Measurements from ENCODE around the gene MTIF2. TPM values are rescaled to one million over a fixed set of nuclear protein-coding genes. Genes with fewer than 3 reads are reported as not detected.
A peak's percentile ranks its signal among the peaks of the same experiment; 100 is the strongest.

The MTIF2 gene
- total RNA-seq, 2 experiments from 2014 or later, result 13.0 to 15.6 TPM

GRCh38 chr2:55232863-55233657 lies 36.0 kb downstream of the MTIF2 start:
- Mint-ChIP-seq H3K4me1 (ENCODE audit: low read depth) (peaks cover 76% of the 10 kb centered on the region), H3K4me3 (peak overlapping the region; percentile 95), H3K27me3 (no peaks in the 10 kb centered on the region), H3K9me3 (peaks cover 2% of the 10 kb centered on the region), H3K27ac (peak overlapping the region; percentile 92), H3K36me3 (ENCODE audit: low read depth) (peaks cover 63% of the 10 kb centered on the region)
- H3K27me3 ChIP-seq (ENCODE audit: control insufficient read depth in 1 of 2, insufficient read depth in 2 of 2, low read length in 2 of 2), result no peaks in the 10 kb centered on the region
- H3K9me3 ChIP-seq (ENCODE audit: control insufficient read depth in 1 of 2, insufficient read depth in 1 of 2, low read length in 2 of 2), result no peaks in the 10 kb centered on the region
- peak overlapping the region; percentile 77 for H3K4me3 ChIP-seq (ENCODE audit: low read length)
- DNase-seq (peak; percentile 17 to 85 (median 46)), ATAC-seq (ENCODE audit: poor library complexity) (peak; percentile 28)
- intact Hi-C loops (cut with DNase I, micrococcal nuclease), result loop anchor here (1.0 to 10.0 kb wide), 9 partner anchors 34 to 1448 kb away; partner anchors contain the start of genes CFAP36 (in 2 of the 2), ASB3 (in 1 of the 2), ERLEC1 (in 1 of the 2) and PPP4R3B (in 1 of the 2)
- ChIA-PET CTCF (interaction anchor here (0.9 to 1.4 kb wide), 3 partner anchors 9 to 13 kb away, joined by 4 to 7 read pairs (median 4); no protein-coding TSS in a partner anchor), POLR2A (interaction anchor here (0.6 to 1.8 kb wide), 22 partner anchors 9 to 1466 kb away, joined by 3 to 71 read pairs (median 4); partner anchors contain the start of genes ACYP2, CFAP36, CHAC2 and MTIF2)
- peaks cover 27% of the 10 kb centered on the region for H3K4me1 ChIP-seq (ENCODE audit: insufficient read depth, low read length)
- peaks cover 40% of the 10 kb centered on the region for H3K36me3 ChIP-seq (ENCODE audit: insufficient read depth, low read length)
- TF ChIP-seq, protein P1, sequence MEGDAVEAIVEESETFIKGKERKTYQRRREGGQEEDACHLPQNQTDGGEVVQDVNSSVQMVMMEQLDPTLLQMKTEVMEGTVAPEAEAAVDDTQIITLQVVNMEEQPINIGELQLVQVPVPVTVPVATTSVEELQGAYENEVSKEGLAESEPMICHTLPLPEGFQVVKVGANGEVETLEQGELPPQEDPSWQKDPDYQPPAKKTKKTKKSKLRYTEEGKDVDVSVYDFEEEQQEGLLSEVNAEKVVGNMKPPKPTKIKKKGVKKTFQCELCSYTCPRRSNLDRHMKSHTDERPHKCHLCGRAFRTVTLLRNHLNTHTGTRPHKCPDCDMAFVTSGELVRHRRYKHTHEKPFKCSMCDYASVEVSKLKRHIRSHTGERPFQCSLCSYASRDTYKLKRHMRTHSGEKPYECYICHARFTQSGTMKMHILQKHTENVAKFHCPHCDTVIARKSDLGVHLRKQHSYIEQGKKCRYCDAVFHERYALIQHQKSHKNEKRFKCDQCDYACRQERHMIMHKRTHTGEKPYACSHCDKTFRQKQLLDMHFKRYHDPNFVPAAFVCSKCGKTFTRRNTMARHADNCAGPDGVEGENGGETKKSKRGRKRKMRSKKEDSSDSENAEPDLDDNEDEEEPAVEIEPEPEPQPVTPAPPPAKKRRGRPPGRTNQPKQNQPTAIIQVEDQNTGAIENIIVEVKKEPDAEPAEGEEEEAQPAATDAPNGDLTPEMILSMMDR (IDR thresholded peaks at IDR 0.05), result no peak
- peak overlapping the region; percentile 97 to 100 for H3K27ac ChIP-seq (ENCODE audit: low read depth in 1 of 2, low read length in 2 of 2)

GRCh38 chr2:55232084-55232862 lies 36.8 kb downstream of the MTIF2 start, which contains the start of the genes CLHC1 and RPS27A:
Gene CLHC1 (minus strand): TSS chr2:55232293. CDS start chr2:55222411, 9,882 bp downstream.
Gene RPS27A (plus strand): TSS chr2:55232688. CDS start chr2:55232825, 137 bp downstream.
- CTCF ChIA-PET, result interaction anchor here (0.9 to 1.4 kb wide), 3 partner anchors 8 to 12 kb away, joined by 4 to 7 read pairs (median 4); no protein-coding TSS in a partner anchor
- intact Hi-C loops (cut with DNase I, micrococcal nuclease), result loop anchor here (1.0 to 10.0 kb wide), 9 partner anchors 35 to 1447 kb away; partner anchors contain the start of genes CFAP36 (in 2 of the 2), ASB3 (in 1 of the 2), ERLEC1 (in 1 of the 2) and PPP4R3B (in 1 of the 2)
- Mint-ChIP-seq H3K27me3 (no peaks in the 10 kb centered on the region), H3K4me1 (ENCODE audit: low read depth) (peaks cover 81% of the 10 kb centered on the region), H3K4me3 (peak within 1 kb of the TSS; percentile 95), H3K36me3 (ENCODE audit: low read depth) (peaks cover 61% of the 10 kb centered on the region), H3K27ac (peak within 1 kb of the TSS; percentile 92), H3K9me3 (peaks cover 5% of the 10 kb centered on the region)
- Histone ChIP-seq H3K27me3 (ENCODE audit: control insufficient read depth in 1 of 2, insufficient read depth in 2 of 2, low read length in 2 of 2) (no peaks in the 10 kb centered on the region), H3K27ac (ENCODE audit: low read depth in 1 of 2, low read length in 2 of 2) (peak within 1 kb of the TSS; percentile 97 to 100), H3K4me3 (ENCODE audit: low read length) (peak within 1 kb of the TSS; percentile 77), H3K4me1 (ENCODE audit: insufficient read depth, low read length) (peaks cover 31% of the 10 kb centered on the region), H3K36me3 (ENCODE audit: insufficient read depth, low read length) (peaks cover 40% of the 10 kb centered on the region), H3K9me3 (ENCODE audit: control insufficient read depth in 1 of 2, insufficient read depth in 1 of 2, low read length in 2 of 2) (no peaks in the 10 kb centered on the region)
- ATAC-seq (ENCODE audit: poor library complexity) (peak; percentile 87), DNase-seq (peak; percentile 90 to 96 (median 94))
- TF ChIP-seq, protein P1 (IDR thresholded peaks at IDR 0.05), result no peak
- POLR2A ChIA-PET, result interaction anchor here (0.6 to 1.8 kb wide), 23 partner anchors 9 to 1465 kb away, joined by 3 to 71 read pairs (median 4); partner anchors contain the start of genes ACYP2, CFAP36, CHAC2 and EML6

All from CD4-positive, alpha-beta T cell (primary cell).